ENCODE measurements around the gene SPRED2.
A peak's percentile ranks its signal among the peaks of the same experiment; 100 is the strongest.

The SPRED2 gene

DNA sequence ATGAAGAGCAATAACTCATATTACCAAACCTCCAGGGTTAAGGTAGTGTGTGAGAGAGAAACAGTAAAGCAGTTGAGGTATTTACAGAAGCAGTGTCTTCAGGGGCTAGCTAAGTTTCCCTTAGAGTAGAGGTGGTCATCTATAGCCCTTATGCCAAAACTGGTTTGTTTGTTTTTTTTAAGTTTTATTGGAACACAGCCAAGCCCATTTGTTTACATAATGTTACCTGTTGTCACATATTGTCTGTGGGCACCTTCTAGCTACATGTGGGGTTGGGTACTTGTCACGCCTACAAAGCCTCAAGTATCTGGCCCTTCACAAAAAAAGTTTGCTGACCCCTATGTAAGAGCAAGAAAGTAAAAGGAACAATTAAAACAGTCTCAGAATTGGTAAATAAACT is 165.4 kb downstream of the SPRED2 start:
- no peak for DNase-seq

DNA sequence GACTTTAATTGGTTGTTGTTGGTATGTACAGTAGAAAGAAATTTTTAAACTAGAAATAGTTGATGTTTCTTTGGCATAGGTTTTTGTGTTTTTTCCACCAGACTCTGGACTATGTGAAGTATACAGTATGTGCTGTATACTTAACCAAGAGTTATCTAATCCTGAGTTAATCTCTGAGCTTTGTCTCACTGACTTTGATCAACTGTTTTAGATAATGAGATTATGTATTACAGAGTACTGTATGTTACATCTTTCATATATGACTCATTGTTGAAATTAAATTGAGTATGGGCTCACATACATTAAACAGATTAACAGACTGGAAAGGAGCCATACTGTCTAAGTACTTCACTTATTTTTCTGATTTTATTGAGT is 166.7 kb downstream of the SPRED2 start:
- DNase-seq, result no peak

DNA sequence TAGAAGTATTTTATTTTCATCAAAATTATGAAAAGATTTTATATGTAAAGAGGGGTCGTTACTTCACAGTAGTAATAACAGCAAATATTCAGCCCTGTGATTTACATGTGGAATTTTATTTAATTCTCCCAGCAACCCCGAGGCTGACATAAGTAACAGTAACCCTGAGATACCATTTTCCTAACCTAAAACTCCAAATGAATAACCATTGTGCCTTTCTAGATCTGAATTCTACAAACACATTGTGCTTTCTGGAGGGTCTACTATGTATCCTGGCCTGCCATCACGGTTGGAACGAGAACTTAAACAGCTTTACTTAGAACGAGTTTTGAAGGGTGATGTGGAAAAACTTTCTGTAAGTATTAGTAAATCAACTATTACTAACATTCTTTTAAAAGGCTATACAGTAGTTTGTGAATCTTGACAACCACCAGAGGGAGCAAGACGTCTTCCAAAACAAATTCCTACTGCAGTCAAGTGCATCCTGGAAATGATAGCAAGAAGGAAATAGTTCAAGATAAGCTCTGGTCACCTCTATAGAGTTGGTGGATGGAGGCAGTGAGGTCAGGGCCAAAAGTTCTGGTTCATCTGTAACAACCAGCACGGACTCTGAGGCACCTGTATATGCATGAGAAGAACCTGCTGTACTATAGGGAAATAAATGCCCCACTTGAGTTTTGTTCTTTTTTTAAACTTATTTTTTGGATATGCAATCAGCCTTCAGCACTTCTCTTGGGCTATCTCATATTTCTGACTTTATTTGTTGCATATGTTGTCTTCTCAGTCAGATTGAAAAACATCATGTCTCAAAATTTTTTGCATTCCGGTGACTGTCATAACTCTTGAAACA is 167.4 kb downstream of the SPRED2 start:
- DNase-seq, result peak in 3 of 6 experiments; percentile 3 to 46 (median 32)

DNA sequence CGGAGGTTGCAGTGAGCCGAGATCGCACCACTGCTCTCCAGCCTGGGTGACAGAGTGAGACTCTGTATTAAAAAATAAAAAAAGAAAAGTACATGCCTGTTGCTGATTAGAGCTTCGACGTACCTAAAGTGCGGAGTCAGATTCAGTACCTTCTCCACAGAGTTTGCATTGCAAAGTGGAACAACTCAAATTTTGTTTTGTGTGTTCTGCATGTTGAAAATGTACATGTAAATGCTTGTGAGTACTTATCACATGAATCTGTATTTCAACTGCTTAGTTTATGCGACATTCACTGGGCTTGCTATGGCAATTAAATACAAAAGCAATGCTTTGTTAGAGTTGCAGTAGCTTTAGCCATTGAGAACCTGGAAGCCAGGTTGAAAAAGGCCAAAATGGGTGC is 168.4 kb downstream of the SPRED2 start:
- no peak for DNase-seq

DNA sequence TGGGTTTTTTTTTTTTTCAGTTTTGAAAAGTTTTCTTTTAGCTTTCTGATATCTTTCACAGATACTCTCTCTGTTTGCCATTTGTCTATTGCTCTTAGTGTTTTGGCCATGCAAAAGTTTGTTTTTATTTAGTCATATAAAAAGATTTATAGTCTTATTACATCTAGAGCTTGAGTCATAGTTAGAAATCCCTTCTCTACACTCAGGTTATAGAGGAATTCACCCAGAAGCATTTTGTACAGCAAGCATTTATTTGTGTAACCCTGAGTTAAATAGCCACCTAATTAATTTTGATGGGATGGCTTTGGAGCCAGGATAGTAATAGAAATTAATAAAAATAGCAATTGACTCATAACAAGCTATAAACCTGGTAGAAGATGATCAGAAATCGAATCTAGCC is 169.1 kb downstream of the SPRED2 start:
- no peak for DNase-seq

DNA sequence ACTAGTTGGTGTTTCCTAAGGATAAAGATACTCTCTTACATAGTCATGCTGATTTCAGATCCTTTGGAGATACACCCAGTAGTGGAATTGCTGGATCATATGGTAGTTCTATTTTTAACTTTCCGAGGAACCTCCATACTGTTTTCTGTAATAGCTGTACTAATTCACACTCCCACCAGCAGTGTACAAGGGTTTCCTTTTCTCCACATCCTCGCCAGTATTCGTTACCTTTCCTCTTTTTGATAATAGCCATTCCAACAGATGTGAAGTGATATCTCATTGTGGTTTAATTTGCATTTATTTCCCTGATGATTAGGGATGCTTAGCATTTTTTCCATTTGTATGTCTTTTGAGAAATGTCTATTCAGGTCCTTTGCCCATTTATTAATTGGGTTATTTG is 170.7 kb downstream of the SPRED2 start:
- no peak for DNase-seq
